Measurements from ENCODE around the gene CYP8B1.

- TF ChIP-seq, protein P1, sequence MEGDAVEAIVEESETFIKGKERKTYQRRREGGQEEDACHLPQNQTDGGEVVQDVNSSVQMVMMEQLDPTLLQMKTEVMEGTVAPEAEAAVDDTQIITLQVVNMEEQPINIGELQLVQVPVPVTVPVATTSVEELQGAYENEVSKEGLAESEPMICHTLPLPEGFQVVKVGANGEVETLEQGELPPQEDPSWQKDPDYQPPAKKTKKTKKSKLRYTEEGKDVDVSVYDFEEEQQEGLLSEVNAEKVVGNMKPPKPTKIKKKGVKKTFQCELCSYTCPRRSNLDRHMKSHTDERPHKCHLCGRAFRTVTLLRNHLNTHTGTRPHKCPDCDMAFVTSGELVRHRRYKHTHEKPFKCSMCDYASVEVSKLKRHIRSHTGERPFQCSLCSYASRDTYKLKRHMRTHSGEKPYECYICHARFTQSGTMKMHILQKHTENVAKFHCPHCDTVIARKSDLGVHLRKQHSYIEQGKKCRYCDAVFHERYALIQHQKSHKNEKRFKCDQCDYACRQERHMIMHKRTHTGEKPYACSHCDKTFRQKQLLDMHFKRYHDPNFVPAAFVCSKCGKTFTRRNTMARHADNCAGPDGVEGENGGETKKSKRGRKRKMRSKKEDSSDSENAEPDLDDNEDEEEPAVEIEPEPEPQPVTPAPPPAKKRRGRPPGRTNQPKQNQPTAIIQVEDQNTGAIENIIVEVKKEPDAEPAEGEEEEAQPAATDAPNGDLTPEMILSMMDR (IDR thresholded peaks at IDR 0.05), result no peak
- TF ChIP-seq POLR2AphosphoS5 (IDR thresholded peaks at IDR 0.05) (no peak), POLR2A (IDR thresholded peaks at IDR 0.05) (no peak)
These were observed 48.7 kb downstream of the CYP8B1 start for GRCh38 chr3:42827023-42827422.

Measured in prostate gland (tissue), 2 donors.